ENCODE measurements around the gene STXBP5L. TPM values are rescaled to one million over a fixed set of nuclear protein-coding genes. Genes with fewer than 3 reads are reported as not detected.

STXBP5L gene
- polyA plus RNA-seq, 1 of the 3 experiments (the other 2 are of a cell fraction) = 0.03 TPM

DNA sequence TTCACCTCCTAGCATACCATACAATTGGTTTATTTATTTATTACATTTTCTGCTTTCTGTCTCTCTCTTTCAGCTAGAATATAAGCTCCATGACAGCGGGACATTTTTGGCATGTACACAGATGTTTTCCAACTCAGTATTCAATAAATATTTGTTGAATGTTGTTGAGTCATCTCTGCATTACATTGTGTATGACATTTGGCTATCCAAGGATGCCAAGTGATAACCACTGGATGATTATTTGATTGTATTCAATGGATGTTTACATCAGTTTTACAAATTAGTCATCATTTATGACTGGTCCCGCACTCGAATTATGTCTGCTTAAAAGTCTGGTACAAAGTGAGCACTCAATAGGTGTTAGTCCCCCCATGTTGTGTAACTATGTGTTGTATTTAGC lies 49.5 kb upstream of the STXBP5L start:
- Histone ChIP-seq H3K4me3 (ENCODE audit: low read depth in 2 of 2, low read length in 1 of 2) (no peak overlapping the region), H4K20me1 (ENCODE audit: insufficient read depth) (no peaks in the 10 kb centered on the region), H3K4me1 (ENCODE audit: control insufficient read depth in 1 of 2, insufficient read depth in 2 of 2, low read depth in 1 of 2, low read length in 1 of 2) (no peaks in the 10 kb centered on the region), H3K27ac (ENCODE audit: low read depth in 2 of 2, low read length in 1 of 2) (no peak overlapping the region), H3F3A (replicated peaks; ENCODE audit: insufficient read depth) (no peaks in the 10 kb centered on the region), H2AFZ (ENCODE audit: low read depth) (no peak overlapping the region), H3K4me2 (no peak overlapping the region), H3K79me2 (ENCODE audit: insufficient read depth) (no peaks in the 10 kb centered on the region), H3K9me3 (no peaks in the 10 kb centered on the region), H3K9ac (no peak overlapping the region), H3K27me3 (ENCODE audit: insufficient read depth) (no peaks in the 10 kb centered on the region), H3K36me3 (replicated peaks in 1 of 2; ENCODE audit: control insufficient read depth in 1 of 2, insufficient read depth in 2 of 2, low read length in 1 of 2) (no peaks in the 10 kb centered on the region), H3K9me2 (no peaks in the 10 kb centered on the region)
- ChIA-PET CTCF (interaction anchor here (1.0 kb wide), 1 partner anchor 139 kb away, joined by 3 read pairs; no protein-coding TSS in a partner anchor), POLR2A (no interaction called here)
- 42% methylated on average over 3 of the region's 3 CpGs for WGBS (ENCODE audit: low lambda C conversion rate)
- TF ChIP-seq JUND (IDR thresholded peaks at IDR 0.05) (no peak), RCOR1 (IDR thresholded peaks at IDR 0.05; ENCODE audit: low read length) (no peak), CTCF (IDR thresholded peaks at IDR 0.05) (no peak), USF2 (IDR thresholded peaks at IDR 0.05; ENCODE audit: borderline replicate concordance, low read depth, low read length) (no peak), IRF3 (IDR thresholded peaks at IDR 0.05; ENCODE audit: low read depth, low read length) (no peak), ELF1 (IDR thresholded peaks at IDR 0.05) (no peak), RAD21 (IDR thresholded peaks at IDR 0.05; ENCODE audit: low read length) (no peak), MEF2A (IDR thresholded peaks at IDR 0.05; ENCODE audit: borderline replicate concordance, low read depth) (no peak)
- TF ChIP-seq, protein P1, sequence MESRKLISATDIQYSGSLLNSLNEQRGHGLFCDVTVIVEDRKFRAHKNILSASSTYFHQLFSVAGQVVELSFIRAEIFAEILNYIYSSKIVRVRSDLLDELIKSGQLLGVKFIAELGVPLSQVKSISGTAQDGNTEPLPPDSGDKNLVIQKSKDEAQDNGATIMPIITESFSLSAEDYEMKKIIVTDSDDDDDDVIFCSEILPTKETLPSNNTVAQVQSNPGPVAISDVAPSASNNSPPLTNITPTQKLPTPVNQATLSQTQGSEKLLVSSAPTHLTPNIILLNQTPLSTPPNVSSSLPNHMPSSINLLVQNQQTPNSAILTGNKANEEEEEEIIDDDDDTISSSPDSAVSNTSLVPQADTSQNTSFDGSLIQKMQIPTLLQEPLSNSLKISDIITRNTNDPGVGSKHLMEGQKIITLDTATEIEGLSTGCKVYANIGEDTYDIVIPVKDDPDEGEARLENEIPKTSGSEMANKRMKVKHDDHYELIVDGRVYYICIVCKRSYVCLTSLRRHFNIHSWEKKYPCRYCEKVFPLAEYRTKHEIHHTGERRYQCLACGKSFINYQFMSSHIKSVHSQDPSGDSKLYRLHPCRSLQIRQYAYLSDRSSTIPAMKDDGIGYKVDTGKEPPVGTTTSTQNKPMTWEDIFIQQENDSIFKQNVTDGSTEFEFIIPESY (IDR thresholded peaks at IDR 0.05; ENCODE audit: borderline replicate concordance, low read depth) = no peak
- no peak for DNase-seq

GRCh38 chr3:120864541-120864940 lies 43.5 kb upstream of the STXBP5L start:
- no peaks in the 10 kb centered on the region for H3K36me3 ChIP-seq (replicated peaks in 1 of 2; ENCODE audit: control insufficient read depth in 1 of 2, insufficient read depth in 2 of 2, low read length in 1 of 2)
- POLR2A ChIA-PET = no interaction called here
- H3K4me1 ChIP-seq (ENCODE audit: control insufficient read depth in 1 of 2, insufficient read depth in 2 of 2, low read depth in 1 of 2, low read length in 1 of 2) = no peaks in the 10 kb centered on the region
- no peak overlapping the region for H2AFZ ChIP-seq (ENCODE audit: low read depth)
- no peak for DNase-seq
- no peak overlapping the region for H3K9ac ChIP-seq
- H3K27me3 ChIP-seq (ENCODE audit: insufficient read depth) = no peaks in the 10 kb centered on the region
- H3K9me2 ChIP-seq = no peaks in the 10 kb centered on the region
- H3K9me3 ChIP-seq = no peaks in the 10 kb centered on the region
- H3F3A ChIP-seq (replicated peaks; ENCODE audit: insufficient read depth) = no peaks in the 10 kb centered on the region
- no peaks in the 10 kb centered on the region for H4K20me1 ChIP-seq (ENCODE audit: insufficient read depth)
- no peak overlapping the region for H3K27ac ChIP-seq (ENCODE audit: low read depth in 2 of 2, low read length in 1 of 2)
- CTCF ChIA-PET = no interaction called here
- 29% methylated on average over 5 of the region's 5 CpGs for WGBS (ENCODE audit: low lambda C conversion rate)
- no peak overlapping the region for H3K4me3 ChIP-seq (ENCODE audit: low read depth in 2 of 2, low read length in 1 of 2)
- H3K4me2 ChIP-seq = no peak overlapping the region
- no peaks in the 10 kb centered on the region for H3K79me2 ChIP-seq (ENCODE audit: insufficient read depth)
- TF ChIP-seq RCOR1 (IDR thresholded peaks at IDR 0.05; ENCODE audit: low read length) = no peak
- TF ChIP-seq, protein P2, sequence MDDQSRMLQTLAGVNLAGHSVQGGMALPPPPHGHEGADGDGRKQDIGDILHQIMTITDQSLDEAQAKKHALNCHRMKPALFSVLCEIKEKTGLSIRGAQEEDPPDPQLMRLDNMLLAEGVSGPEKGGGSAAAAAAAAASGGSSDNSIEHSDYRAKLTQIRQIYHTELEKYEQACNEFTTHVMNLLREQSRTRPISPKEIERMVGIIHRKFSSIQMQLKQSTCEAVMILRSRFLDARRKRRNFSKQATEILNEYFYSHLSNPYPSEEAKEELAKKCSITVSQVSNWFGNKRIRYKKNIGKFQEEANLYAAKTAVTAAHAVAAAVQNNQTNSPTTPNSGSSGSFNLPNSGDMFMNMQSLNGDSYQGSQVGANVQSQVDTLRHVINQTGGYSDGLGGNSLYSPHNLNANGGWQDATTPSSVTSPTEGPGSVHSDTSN (IDR thresholded peaks at IDR 0.05) = no peak
- TF ChIP-seq RXRA (IDR thresholded peaks at IDR 0.05; ENCODE audit: borderline replicate concordance, low read depth) = no peak
- TF ChIP-seq NRF1 (IDR thresholded peaks at IDR 0.05; ENCODE audit: low read depth, low read length) = no peak
- no peak for TF ChIP-seq POLR2AphosphoS5 (IDR thresholded peaks at IDR 0.05; ENCODE audit: low read depth, low read length)
- no peak for TF ChIP-seq SIN3A (IDR thresholded peaks at IDR 0.05; ENCODE audit: borderline replicate concordance, low read depth, low read length)
- TF ChIP-seq, protein P3, sequence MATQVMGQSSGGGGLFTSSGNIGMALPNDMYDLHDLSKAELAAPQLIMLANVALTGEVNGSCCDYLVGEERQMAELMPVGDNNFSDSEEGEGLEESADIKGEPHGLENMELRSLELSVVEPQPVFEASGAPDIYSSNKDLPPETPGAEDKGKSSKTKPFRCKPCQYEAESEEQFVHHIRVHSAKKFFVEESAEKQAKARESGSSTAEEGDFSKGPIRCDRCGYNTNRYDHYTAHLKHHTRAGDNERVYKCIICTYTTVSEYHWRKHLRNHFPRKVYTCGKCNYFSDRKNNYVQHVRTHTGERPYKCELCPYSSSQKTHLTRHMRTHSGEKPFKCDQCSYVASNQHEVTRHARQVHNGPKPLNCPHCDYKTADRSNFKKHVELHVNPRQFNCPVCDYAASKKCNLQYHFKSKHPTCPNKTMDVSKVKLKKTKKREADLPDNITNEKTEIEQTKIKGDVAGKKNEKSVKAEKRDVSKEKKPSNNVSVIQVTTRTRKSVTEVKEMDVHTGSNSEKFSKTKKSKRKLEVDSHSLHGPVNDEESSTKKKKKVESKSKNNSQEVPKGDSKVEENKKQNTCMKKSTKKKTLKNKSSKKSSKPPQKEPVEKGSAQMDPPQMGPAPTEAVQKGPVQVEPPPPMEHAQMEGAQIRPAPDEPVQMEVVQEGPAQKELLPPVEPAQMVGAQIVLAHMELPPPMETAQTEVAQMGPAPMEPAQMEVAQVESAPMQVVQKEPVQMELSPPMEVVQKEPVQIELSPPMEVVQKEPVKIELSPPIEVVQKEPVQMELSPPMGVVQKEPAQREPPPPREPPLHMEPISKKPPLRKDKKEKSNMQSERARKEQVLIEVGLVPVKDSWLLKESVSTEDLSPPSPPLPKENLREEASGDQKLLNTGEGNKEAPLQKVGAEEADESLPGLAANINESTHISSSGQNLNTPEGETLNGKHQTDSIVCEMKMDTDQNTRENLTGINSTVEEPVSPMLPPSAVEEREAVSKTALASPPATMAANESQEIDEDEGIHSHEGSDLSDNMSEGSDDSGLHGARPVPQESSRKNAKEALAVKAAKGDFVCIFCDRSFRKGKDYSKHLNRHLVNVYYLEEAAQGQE (IDR thresholded peaks at IDR 0.05; ENCODE audit: low read depth, low read length) = no peak
- no peak for TF ChIP-seq IRF3 (IDR thresholded peaks at IDR 0.05; ENCODE audit: low read depth, low read length)
